Urinary bladder (tissue), 4 donors: ENCODE data around the gene FGF1. TPM values are rescaled to one million over a fixed set of nuclear protein-coding genes. Genes with fewer than 3 reads are reported as not detected.
"Not testable (repeated sequence)": the region's sequence is repeated elsewhere in the genome, so short reads cannot be mapped to it uniquely, and the experiment has no call there.

Experiments used
- DNase-seq: peaks from one replicate; pipeline ENCODE4 v3.0.0-alpha.2; 2015; ENCODE audit errors: extremely low spot score
- H3K27ac ChIP-seq: one replicate; pipeline ENCODE4 v1.5.1; 2013; ENCODE audit warnings: low read depth, mild to moderate bottlenecking, moderate library complexity
- H3K36me3 ChIP-seq: one replicate; pipeline ENCODE4 v1.6.1; 2013; ENCODE audit warnings: mild to moderate bottlenecking, moderate library complexity; ENCODE audit not compliant: insufficient read depth
- H3K4me1 ChIP-seq: one replicate; pipeline ENCODE4 v1.6.1; 2013; ENCODE audit warnings: mild to moderate bottlenecking, moderate library complexity; ENCODE audit not compliant: insufficient read depth
- H3K4me3 ChIP-seq: one replicate; pipeline ENCODE4 v1.5.1; 2013; ENCODE audit warnings: low read depth, low read length
- WGBS: extraction: QIAGEN DNeasy Blood & Tissue Kit; methylation state at CpG from one replicate; pipeline ENCODE4 v1.1.7; 2013; 5-methylcytosine and 5-hydroxymethylcytosine counted together
- polyA plus RNA-seq: library from polyadenylated mRNA; stranded (reverse); fragments of 200-250 nt; gene quantifications from one replicate; pipeline ENCODE4 v1.2.3, GENCODE V29; 2013
- total RNA-seq: library from RNA; depleted of rRNA; stranded (reverse); fragments of >200 nt; gene quantifications from one replicate; pipeline ENCODE4 v1.2.3, GENCODE V29; 2014
- donor health status: healthy with polysubstance abuse.
- donor health status: healthy.

Gene FGF1
- total and polyA plus RNA-seq, 2 donors, result 0.58 to 5.1 TPM

DNA sequence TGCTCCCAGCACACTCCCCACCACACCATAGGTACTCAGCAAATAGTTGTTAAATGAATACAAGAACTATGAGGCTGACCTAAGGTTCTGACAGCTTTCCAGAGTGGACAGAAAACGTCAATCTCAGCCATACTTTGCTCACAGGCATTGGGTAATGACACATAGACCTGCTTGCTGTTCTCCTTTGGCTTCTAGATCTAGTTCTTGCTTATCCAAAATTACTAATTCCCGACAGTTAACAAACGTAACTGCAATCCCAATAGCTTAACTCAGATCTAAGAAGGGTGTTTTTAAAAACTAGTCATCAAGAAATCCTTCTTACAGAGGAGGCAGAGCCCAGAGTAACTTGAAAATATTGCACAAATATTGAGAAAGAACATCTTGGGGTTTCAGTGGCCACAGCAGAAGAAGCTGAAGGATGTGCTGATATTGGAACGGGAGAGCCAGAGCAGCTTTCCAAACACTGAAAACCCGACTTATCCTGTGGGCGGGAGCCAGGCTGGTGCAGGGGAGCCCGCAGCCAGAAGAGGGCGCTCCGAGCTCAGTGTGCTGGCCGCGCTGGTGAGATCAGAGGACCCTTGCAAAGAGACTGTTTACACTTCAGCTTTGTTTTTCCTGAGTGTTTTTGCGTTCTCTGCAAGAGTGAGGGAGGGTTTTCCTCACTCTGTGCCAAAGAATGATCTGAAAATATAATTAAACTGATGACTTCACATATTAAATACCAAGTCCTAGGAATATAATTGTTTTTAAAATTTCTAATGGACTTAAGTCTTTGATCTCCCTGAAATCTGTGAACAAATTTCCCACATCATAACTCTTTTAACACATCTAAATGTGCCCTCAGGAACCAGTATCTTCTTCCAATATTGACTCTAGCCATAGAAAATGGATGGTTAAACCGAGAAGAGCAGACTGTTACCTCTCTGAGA lies 30.3 kb downstream of the FGF1 start:
- peak; percentile 42 for DNase-seq
- no peaks in the 10 kb centered on the region for H3K4me1 ChIP-seq
- H3K4me3 ChIP-seq, result no peak overlapping the region
- H3K27ac ChIP-seq, result no peak overlapping the region
- 19% methylated on average over 13 of the region's 13 CpGs for WGBS
- no peaks in the 10 kb centered on the region for H3K36me3 ChIP-seq

DNA sequence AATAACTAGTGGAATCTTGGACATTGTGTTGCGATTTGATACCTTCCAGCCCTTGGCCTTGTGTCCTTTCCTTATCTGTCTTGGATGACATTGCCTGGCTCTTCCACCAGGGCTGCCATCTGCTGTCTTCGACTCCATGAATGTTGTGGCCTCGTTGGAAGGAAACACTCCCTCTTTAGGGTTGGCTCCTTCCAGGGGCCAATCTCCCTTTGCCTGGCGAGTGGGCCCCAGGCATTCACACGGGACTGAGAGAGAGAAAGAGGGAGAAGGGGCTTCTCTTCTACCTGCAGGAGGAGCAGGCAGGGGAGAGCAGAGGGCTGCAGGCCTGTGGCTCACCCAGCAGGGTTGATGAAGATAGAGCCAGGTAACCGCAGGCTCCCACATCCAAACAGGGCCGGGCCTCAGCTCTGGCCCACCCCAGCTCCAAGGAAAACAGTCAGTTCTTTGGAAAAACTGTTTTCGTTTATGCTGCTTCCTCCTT lies 31.3 kb downstream of the FGF1 start:
- WGBS, result 64% methylated on average over 8 of the region's 8 CpGs
- no peak overlapping the region for H3K4me3 ChIP-seq
- DNase-seq, result no peak
- no peaks in the 10 kb centered on the region for H3K4me1 ChIP-seq
- no peaks in the 10 kb centered on the region for H3K36me3 ChIP-seq
- H3K27ac ChIP-seq, result no peak overlapping the region

DNA sequence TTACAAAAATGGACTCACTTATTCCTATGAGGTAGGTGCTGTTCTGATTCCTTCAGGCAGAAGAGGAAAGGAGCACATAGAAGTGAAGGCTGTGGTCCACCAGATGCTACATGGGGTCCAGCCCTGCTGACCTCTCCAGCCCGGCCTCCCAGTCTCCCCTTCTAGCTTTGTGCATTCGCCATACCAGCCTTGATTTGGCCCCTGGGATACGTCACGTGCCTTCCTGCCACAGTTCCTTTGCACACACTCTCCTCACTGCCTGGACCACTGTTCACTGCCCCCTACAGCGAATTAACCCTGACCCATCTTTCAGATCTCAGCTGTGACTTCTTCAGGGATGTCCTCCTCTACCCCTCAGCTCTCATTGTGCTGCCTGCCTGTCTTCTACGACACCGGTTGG lies 32.6 kb downstream of the FGF1 start:
- Histone ChIP-seq H3K4me3 (no peak overlapping the region), H3K27ac (no peak overlapping the region), H3K36me3 (no peaks in the 10 kb centered on the region), H3K4me1 (no peaks in the 10 kb centered on the region)
- whole genome bisulfite sequencing, result 96% methylated on average over 7 of the region's 7 CpGs
- DNase-seq, result no peak

DNA sequence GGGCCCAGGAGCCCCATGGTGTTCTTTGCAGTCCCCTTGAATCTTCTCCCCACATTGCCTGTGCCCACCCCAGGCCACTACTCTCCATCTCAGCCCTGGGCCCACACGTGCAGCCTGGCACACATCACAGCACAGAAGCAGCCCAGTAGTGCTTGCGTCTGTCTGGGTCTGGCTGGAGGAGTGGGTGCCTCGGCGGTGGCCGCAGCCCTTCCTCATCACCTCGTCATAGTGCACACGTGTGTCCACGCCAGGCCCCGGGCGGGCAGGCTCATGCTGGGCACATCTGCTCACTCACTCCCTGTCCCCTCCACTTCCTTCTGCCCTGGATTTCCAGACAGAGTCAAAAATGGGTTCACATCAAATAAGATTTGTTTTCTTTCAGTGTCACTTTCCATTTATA lies 33.3 kb downstream of the FGF1 start:
- no peak for DNase-seq
- H3K4me1 ChIP-seq, result no peaks in the 10 kb centered on the region
- H3K36me3 ChIP-seq, result no peaks in the 10 kb centered on the region
- 91% methylated on average over 10 of the region's 10 CpGs for WGBS
- H3K27ac ChIP-seq, result no peak overlapping the region
- no peak overlapping the region for H3K4me3 ChIP-seq

GRCh38 chr5:142650881-142651280 lies 35.0 kb downstream of the FGF1 start:
- Histone ChIP-seq H3K4me3 (no peak overlapping the region), H3K4me1 (no peaks in the 10 kb centered on the region), H3K27ac (no peak overlapping the region), H3K36me3 (no peaks in the 10 kb centered on the region)
- 86% methylated on average over 8 of the region's 8 CpGs for WGBS
- DNase-seq, result no peak

DNA sequence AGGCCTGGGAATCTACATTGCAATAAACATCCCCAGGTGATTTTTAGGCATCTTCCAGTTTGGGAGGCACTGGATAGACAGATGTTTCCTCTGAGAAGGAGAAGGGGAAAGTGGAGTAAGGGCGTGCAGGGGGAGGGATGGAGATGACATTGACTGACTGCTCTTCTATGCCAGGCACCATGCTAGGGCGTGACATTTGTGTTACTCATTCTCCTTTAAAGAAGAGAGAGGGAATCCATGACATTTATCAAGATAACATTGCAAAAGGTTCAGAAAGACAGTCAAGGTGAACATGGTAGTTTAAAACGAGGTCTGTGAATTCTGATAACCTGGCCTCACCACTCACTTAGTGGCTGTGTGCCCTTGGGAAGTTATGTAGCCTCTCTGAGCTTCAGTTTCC lies 35.8 kb downstream of the FGF1 start:
- Histone ChIP-seq H3K36me3 (no peaks in the 10 kb centered on the region), H3K4me3 (no peak overlapping the region), H3K27ac (no peak overlapping the region), H3K4me1 (no peaks in the 10 kb centered on the region)
- no peak for DNase-seq
- WGBS, result 87% methylated on average over 3 of the region's 3 CpGs

DNA sequence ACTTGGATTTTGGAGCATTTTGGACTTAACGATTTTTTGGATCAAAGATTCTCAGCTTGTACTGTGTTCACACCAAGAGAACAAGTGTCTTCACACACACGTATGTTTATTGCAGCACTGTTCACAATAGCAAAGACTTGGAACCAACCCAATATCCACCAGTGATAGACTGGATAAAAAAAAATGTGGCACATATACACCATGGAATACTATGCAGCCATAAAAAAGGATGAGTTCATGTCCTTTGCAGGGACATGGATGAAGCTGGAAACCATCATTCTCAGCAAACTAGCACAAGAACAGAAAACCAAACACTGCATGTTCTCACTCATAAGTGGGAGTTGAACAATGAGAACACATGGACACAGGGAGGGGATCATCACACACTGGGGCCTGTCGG lies 37.8 kb downstream of the FGF1 start:
- H3K27ac ChIP-seq, H3K36me3 ChIP-seq, H3K4me1 ChIP-seq, DNase-seq, H3K4me3 ChIP-seq: not testable (repeated sequence)
- whole genome bisulfite sequencing, result 97% methylated on average over 3 of the region's 3 CpGs

DNA sequence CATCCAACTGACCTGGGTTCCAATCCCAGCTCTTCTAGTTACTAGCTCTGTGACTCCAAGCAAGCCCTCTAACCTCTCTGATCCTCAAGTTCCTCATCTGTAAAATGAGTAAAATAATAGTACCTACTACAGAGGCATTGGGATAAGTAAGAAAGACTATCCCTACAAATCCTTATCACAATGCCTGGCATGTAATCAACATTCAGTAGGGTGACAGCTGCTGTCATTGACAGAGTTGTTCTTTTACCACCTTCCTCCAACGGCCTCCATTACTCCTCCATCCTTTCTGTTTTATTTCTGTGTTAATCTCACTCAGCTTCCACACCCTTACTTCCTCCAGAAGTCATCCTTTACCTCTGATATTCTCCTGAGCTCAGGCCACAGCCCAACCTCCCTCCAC lies 40.4 kb downstream of the FGF1 start:
- no peak for DNase-seq
- H3K4me1 ChIP-seq, result no peaks in the 10 kb centered on the region
- no peaks in the 10 kb centered on the region for H3K36me3 ChIP-seq
- H3K4me3 ChIP-seq, result no peak overlapping the region
- WGBS, result 55% methylated on average over 1 of the region's 1 CpG
- H3K27ac ChIP-seq, result no peak overlapping the region

DNA sequence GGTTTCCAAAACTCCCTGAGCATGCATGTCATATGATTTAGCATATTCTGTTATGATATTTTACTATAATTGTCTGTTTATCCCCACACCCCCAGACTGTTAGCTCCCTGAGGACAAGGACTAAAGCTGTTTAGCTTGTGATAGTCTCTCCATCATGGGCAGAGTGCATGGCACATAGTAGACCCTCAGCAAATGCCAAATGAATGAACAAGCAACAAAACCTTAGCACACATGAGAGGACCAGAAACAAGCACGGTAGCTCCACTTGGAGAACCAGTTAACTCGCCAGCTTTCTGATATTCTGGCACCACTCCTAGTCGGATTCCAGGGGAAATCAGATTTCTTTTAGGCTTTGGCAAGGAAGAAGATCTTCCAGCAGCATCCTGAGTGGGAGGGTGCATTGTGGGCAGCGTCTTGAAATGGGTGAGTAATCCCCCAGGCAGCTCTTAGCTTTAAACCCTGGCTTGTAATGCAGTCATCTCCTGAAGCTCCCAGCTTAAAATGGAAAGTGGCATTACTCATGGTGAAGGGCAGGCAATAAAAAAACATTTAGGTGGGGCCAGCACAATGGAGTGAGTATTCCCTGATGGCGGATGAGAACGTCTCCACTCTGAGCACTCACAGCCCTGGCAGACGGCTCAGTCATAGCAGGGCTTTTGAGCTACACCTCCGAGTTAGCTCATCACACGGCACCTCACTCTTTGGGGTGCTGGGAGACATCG lies 41.1 kb downstream of the FGF1 start:
- Histone ChIP-seq H3K27ac (no peak overlapping the region), H3K4me1 (no peaks in the 10 kb centered on the region), H3K4me3 (no peak overlapping the region), H3K36me3 (no peaks in the 10 kb centered on the region)
- DNase-seq, result no peak
- WGBS, result 22% methylated on average over 10 of the region's 10 CpGs

- Histone ChIP-seq H3K36me3 (no peaks in the 10 kb centered on the region), H3K27ac (no peak overlapping the region), H3K4me1 (no peaks in the 10 kb centered on the region), H3K4me3 (no peak overlapping the region)
- DNase-seq, result no peak
- 81% methylated on average over 5 of the region's 5 CpGs for WGBS
Observed at GRCh38 chr5:142644127-142644526, 41.8 kb downstream of the FGF1 start.

DNA sequence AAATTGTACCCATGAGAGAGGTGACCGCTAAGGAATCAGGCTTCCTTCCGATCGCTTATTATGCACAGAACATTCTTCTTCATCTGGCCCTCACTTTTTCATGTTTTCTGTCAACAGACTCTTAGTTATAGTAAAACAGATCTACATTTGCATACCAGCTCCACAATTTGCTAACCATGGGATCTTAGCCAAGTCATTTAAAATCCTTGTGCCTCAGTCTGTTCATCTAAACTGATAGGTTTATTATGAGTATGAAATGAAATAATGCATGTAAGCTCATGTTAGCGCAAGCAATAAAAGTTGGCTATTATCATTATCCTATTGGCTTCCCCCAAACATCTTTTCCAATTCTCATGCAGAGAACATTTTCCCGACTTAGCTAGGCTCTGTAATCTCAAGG lies 42.3 kb downstream of the FGF1 start:
- Histone ChIP-seq H3K27ac (no peak overlapping the region), H3K36me3 (no peaks in the 10 kb centered on the region), H3K4me3 (no peak overlapping the region), H3K4me1 (no peaks in the 10 kb centered on the region)
- DNase-seq, result no peak
- WGBS, result 68% methylated on average over 5 of the region's 5 CpGs

- H3K4me1 ChIP-seq, result no peaks in the 10 kb centered on the region
- WGBS, result 94% methylated on average over 3 of the region's 3 CpGs
- H3K27ac ChIP-seq, result no peak overlapping the region
- H3K36me3 ChIP-seq, result no peaks in the 10 kb centered on the region
- H3K4me3 ChIP-seq, result no peak overlapping the region
- DNase-seq, result no peak
Observed at GRCh38 chr5:142642427-142642826, 43.5 kb downstream of the FGF1 start.

DNA sequence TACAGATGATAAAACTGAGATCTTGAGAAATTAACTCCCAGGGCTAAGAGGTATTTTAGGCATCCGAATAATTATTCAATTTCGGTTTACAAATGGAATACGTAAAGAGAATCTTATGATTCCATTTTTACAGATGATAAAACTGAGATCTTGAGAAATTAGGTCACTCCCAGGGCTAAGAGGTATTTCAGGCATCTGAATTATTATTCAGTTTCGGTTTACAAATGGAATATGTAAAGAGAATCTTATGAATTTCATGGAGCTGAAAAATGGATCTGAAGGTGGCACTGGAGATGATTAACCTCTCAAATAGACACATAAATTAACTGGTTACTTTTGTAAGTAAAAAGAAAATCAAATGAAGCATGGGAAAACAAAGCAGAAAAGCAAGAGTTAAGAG lies 44.2 kb downstream of the FGF1 start:
- Histone ChIP-seq H3K4me1 (no peaks in the 10 kb centered on the region), H3K36me3 (no peaks in the 10 kb centered on the region), H3K27ac (no peak overlapping the region), H3K4me3 (no peak overlapping the region)
- DNase-seq, result no peak
- 77% methylated on average over 4 of the region's 4 CpGs for WGBS
